GM21390 (cell line): ENCODE data around the gene LAMTOR2.

ENCODE experiments used
- ATAC-seq: cut with Tn5 transposase; IDR thresholded peaks from one replicate; pipeline ENCODE4 v1.9.1; 2021; ENCODE audit not compliant: unreplicated experiment

Gene LAMTOR2

DNA sequence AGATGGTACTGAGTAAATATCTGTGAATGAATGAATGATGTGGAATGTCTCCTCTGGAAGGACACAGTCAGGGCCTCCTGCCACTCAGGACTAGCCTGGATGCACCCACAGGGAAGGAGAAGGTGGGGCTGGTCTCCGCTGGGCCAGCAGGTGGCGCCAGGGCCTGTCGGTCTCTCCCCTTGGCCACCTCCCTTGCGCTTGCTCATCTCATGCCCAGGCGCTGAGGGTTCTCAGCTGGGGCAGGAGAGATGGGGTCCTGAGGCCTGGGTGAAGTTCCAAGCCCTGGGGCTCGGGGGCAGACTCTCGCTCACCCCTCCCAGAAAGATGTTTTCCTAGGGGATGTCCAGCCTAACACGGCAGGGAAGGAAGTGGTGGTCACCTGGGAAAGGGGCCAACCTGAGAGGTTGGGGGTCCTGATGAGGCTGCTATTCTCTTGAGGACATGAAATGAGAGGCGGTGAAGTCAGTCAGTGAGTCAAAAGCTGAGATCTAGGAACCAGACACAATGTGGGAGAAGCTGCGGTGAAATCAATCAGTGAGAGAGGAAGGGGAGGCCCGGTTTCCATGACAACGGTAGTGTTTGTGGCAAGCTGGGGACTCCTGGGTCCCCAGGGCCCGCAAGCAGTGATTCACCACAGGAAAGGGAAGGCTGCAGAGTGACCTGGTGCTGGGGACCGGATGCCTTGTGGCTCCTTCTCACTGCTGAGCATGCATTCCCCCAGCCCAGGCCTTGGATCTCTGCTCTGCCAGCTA lies 42.2 kb downstream of the LAMTOR2 start:
- ATAC-seq: peak; percentile 62

DNA sequence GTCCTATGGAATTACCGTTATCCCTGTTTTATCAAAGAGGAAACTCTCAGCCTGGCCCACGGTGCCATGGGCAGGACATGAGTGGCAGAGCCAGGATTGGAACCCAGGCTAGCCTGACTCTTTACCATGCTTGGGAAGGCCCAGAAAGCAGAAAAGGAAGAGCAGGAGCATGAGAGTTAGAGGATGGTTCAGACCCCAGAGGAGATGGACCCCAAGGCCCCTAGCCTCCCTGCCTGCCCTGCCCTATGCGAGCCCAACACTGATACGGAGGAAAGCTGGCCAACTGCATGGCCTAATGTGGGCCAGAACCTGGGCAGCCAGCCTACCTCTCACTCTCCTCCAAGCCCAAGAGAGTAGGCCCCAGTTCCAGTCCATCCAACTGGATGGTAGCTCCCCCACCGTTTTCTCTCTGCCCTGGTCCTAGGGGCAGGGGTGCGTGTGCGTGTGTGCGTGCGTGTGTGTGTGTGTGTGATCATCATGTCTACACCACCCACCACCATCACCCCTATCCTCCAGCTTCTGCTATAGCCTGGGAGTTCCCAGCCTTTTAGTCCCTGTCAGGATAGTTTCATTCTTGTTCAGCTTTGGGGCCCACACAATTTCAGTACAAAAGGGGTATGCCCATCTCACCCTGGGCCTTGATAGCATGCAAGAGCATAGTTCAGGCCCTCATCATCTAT lies 43.1 kb downstream of the LAMTOR2 start:
- ATAC-seq: no peak

DNA sequence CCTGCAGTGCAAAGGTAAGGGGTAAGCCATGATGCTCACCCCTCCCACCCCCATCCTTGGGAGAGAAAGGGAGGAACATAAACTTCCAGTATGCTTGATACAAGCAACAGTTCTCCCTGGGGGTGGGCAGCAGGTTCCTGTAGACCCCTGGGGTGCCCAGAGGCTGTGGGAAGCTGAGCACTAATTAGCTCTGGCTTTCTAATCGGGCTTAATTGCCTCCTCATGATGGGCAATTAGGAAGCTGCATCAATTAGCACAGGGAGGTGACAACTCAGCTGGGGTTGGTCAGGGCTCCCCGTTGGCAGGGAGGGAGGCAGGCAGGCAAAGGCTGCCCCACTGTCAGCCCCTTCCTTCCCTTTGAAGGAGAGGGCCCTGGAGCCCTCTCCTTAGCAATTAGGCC lies 44.2 kb downstream of the LAMTOR2 start:
- ATAC-seq: no peak

DNA sequence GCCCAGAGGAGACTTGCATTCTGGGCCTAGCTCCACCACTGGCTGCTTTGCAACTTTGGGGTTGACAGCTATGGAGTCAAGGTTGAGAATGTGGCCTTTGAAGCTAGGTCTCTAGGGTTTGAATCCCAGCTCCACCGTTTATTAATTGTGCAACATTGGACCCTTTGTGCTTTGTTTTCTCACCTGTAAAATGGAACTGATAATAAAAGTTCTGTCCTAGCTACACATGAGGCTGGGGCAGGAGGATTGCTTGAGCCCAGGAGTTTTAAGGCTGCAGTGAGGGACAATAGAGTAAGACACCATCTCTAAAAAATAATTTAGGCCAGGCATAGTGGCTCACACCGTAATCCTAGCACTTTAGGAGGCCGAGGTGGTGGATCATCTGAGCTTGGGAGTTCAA lies 44.7 kb downstream of the LAMTOR2 start:
- ATAC-seq: no peak

DNA sequence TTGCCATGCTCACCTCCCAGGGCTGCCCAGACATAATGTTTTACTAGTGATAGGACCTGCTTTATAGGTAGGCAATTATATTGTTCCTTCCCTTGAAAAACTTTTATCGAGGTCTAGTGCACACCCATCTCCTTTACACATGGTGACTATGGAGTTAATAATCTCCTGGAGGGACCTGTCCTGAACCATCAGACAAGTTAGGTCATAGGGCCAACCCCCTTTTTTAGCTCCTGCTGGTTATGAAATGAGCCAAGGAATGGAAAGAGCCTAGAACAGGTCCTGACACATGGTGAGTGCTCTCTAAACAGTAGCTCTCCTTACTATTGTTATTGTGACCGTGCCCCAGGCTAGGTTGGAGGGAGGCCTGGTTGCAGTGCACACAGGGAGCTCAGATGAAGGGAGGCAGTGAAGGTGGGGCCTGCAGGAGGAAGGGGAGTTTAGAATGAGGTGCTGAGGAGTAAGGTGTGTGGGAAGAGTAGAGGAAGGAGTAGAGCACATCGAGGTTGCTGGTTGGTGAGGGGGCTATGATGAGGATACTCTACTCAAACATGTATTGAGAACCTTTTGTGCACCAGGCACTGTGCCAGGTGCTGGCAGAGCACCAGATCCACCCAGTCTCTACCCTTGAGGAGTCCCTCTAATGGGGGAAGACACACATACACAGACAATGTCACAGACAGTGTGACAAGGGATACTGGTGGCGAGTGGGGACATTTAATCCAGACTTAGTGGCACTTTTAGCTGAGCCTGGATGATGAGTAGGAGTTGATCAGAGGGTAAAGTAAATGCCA lies 45.8 kb downstream of the LAMTOR2 start:
- no peak for ATAC-seq

DNA sequence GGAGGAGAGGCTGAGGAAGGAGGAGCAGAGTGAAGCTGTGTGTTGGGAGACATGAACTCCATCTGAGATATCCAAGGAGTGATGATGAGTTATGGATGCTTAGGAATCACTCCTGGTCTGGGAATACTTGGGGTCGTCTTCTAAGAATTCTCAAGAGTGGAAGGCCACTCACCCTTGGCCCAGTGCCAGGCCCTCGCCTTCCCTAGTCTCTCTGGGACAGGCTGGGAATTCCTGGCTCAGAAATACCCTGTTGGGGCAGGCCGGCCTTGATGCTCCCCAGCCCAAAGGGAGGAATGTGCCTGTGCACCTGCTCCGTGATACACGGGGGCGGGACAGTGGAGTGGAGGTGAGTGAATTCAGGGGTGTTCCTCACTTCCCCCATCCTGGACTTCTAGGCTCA lies 47.3 kb downstream of the LAMTOR2 start:
- ATAC-seq: no peak

DNA sequence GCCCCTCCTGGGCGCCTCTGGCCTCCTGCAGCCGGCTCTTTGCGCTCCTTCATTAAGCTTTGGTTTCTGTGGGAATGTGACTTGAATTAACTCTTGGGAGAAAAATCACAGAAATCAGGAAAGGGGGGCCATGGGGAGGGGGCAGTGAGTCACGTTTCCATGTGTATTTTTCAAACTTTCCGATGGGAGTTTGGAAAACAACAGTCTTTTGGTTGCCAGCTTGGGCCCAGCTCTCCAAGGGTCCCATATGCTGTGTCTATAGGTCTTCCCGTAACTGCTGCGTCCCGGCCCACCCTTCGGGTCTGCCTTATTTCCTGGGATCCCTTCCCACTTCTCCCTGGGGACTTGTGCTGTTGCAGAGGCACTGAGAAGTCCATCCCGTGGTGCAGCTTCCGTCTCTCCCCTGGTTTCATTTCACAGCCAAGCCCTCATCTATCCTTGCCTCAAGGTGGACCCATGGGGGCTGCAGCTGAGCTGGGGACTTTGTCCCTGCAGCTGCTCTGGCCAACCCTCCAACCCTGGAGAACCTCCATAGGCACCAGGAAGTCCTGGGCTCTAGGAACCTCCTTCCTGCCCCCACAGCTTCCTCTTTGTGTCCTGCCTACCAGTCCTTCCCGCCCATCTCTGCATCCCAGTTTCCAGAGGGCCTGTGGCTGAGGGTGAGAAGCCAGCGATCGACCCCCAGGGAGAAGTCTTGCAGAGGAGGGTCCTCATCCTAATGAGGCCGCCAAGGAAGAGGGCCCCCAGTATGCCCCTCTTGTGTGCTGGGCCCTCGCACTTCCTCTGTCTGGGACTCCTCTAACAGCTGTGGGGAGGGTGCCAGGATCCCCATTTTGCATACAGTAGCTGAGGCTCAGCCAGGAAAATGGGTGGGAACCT lies 48.3 kb downstream of the LAMTOR2 start:
- no peak for ATAC-seq

DNA sequence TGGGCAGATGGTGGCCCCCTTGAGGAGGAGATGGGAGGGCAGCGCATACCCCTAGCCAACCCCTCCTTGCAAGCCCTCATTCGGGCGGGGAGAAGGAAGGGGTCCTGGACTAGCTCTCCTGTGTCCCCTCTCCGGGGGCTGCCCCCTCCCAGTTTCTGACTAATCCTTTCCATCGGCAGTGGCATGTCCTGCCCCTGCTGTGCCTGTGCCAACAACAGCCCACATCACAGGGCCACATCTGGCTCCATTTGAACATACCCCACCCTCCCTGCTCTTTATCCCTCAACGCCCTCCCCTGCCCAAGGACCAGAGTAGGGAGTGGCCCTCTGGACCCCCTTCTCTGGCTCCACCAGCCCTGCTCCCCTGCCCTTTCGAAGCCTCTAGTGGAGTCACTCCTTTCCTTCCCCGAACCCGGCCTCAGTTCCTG lies 49.0 kb downstream of the LAMTOR2 start:
- no peak for ATAC-seq

DNA sequence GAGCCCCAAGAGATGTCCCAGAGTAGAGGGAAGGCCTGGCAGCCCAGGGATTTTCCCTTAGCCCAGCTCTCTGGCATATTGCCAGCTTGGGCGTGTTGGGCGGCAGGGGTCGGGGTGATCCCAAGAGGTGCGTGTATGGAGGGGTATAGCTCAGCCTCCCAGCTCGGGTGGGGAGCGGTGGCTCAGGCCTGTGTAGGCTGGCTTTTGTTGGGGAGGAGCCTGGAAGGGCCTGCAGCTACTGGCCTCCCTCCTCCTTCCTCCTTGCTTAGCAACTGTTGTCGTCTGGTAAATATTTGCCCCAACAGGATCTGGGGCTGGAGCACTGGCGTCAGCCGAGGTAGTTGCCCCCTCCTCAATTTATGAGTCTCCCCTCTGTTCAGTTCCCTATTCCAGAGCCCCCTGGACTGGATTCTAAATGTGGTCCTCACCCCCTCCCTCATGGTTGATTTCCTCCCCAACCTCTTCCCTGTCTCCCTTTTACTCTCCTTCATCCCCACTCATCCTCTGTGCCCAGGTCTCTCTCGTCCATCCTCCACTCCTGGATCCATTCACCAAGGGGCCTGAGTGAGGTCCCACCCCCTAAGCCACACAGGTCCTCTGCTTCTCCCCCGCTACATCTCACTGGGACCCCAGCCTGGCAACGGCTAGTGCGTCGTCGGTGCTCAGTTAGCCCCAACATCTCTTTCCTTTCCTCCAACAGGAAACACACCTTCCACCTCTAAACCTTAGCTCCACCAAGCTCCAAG lies 49.7 kb downstream of the LAMTOR2 start:
- ATAC-seq: no peak

DNA sequence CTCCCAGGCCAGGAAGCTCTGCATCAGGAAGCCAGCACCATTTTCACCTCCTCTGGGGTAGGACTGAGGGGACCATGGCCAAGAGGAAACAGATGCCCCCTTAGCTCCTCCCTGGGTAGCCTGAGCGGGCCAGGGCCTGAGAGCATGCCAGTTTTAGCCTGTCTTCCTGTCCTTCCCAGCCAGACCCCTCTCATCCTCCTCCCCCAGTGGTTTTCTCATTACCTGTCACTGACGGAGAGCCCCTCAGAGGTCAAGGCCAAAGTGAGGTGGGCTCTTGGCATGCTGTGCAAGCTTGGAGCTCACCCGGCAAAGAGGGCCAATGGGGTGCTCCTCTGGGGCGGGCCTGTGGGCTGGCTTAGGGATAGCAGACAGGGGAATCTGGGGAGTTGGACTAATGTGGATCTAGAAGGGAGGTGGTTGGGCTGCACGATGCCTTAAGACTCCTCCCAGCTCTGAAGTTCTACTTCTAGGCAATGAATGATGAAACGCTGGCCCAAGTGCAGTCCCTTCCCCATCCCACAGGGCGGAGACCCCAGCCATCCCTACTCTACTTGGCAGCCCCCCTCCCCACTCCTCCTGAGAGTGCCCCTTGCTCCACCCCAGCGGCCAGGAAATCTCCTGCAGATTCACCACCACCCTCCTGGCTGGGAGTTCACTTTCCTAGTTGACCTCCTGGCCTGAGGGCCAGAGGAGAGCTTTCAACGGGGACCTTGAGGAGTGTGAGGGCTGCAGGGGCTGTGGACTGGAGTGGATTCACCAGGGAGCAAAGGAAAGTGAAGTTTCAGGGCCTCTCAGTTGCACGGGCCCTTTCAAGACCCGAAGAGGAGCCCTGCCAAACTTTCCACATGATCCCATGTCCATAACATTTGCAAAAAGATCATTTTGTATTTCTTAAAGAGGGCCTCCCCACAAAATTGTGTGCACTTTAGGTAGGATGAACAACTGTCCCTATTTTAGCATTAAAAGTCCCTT lies 50.6 kb downstream of the LAMTOR2 start:
- ATAC-seq: no peak

DNA sequence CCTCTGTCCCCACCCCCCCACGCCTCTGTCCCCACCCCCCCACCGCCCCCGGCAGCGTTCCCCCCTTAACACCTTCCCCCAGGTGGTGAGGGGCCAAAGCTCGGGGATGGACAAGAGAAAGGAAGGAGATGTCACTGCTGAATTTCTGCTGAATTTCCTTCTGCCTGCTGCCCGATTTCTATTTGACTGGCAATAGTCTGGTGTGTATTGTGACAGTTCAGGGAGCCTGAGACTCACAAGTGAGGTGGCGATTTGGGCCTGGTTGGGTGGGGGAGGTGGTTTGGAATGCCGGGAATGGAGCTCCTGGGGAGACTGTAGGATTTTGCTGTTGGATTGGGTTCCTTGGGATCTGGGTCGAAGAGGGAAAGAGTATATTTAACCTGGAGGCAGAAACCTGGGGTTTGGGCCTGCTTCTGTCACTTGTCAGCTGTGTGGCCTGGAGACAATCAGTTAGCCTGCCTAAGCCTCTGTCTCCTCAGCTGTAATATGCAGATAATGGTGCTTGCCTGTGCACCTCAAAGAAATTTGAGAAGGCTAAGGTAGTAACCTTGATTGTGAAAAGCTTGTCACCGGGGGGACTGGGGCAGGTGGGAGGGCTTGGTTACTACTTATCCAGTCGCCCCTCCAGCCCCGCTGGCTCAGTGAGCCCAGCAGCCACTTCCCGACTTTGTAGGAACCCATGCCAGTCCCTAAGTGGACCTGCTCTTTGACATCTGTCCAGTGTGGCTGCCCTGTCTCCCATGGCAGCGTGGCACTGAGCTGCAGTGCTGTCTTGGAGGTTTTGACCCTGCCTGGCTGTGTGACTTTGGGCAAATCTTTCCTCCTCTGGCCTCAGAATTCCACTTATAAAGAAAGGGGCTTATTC lies 52.3 kb downstream of the LAMTOR2 start:
- no peak for ATAC-seq

DNA sequence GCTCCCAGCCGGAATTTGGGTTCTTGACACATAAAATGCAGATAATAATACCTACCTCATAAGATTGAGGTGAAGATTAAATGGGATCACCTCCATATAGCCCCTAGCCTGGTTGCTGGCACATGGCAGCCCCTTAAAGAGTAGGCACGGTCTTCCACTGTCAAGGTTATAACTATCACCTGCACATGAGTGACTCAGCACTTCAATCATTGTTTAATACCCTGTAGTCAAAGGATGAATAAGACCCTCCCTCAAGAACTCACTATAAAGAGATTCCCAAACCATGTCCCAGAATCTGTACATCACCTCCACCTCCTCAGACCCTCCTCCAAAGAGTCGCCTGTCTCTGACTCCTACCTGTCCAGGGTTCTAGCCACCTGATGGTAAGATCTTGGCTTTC lies 53.5 kb downstream of the LAMTOR2 start:
- no peak for ATAC-seq
